ENCODE results near the gene APCDD1. TPM values are rescaled to one million over a fixed set of nuclear protein-coding genes. Genes with fewer than 3 reads are reported as not detected.

The APCDD1 gene
- total RNA-seq, 4 donors from 2014 or later: 5.4 to 18.2 (median 17.0) TPM

GRCh38 chr18:10522574-10522973 lies 68.1 kb downstream of the APCDD1 start:
- no peak overlapping the region for H3K27ac ChIP-seq
- H3K36me3 ChIP-seq: no peaks in the 10 kb centered on the region
- H3K27me3 ChIP-seq: no peaks in the 10 kb centered on the region
- H3K9me3 ChIP-seq: no peaks in the 10 kb centered on the region
- TF ChIP-seq, protein P1, sequence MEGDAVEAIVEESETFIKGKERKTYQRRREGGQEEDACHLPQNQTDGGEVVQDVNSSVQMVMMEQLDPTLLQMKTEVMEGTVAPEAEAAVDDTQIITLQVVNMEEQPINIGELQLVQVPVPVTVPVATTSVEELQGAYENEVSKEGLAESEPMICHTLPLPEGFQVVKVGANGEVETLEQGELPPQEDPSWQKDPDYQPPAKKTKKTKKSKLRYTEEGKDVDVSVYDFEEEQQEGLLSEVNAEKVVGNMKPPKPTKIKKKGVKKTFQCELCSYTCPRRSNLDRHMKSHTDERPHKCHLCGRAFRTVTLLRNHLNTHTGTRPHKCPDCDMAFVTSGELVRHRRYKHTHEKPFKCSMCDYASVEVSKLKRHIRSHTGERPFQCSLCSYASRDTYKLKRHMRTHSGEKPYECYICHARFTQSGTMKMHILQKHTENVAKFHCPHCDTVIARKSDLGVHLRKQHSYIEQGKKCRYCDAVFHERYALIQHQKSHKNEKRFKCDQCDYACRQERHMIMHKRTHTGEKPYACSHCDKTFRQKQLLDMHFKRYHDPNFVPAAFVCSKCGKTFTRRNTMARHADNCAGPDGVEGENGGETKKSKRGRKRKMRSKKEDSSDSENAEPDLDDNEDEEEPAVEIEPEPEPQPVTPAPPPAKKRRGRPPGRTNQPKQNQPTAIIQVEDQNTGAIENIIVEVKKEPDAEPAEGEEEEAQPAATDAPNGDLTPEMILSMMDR (IDR thresholded peaks at IDR 0.05): no peak
- no peak for TF ChIP-seq POLR2A (IDR thresholded peaks at IDR 0.05)
- H3K4me3 ChIP-seq: no peak overlapping the region
- DNase-seq: no peak
- peaks cover 0 to 15% (median 5%) of the 10 kb centered on the region in 4 donors for H3K4me1 ChIP-seq

- TF ChIP-seq, protein P1 (IDR thresholded peaks at IDR 0.05): no peak
- no peak for TF ChIP-seq POLR2A (IDR thresholded peaks at IDR 0.05)
- Histone ChIP-seq H3K4me3 (no peak overlapping the region), H3K36me3 (no peaks in the 10 kb centered on the region), H3K27ac (no peak overlapping the region), H3K9me3 (no peaks in the 10 kb centered on the region), H3K27me3 (no peaks in the 10 kb centered on the region), H3K4me1 (peaks cover 0 to 20% (median 5%) of the 10 kb centered on the region in 4 donors)
- DNase-seq: no peak
Measured at GRCh38 chr18:10523544-10523943, 69.1 kb downstream of the APCDD1 start.

DNA sequence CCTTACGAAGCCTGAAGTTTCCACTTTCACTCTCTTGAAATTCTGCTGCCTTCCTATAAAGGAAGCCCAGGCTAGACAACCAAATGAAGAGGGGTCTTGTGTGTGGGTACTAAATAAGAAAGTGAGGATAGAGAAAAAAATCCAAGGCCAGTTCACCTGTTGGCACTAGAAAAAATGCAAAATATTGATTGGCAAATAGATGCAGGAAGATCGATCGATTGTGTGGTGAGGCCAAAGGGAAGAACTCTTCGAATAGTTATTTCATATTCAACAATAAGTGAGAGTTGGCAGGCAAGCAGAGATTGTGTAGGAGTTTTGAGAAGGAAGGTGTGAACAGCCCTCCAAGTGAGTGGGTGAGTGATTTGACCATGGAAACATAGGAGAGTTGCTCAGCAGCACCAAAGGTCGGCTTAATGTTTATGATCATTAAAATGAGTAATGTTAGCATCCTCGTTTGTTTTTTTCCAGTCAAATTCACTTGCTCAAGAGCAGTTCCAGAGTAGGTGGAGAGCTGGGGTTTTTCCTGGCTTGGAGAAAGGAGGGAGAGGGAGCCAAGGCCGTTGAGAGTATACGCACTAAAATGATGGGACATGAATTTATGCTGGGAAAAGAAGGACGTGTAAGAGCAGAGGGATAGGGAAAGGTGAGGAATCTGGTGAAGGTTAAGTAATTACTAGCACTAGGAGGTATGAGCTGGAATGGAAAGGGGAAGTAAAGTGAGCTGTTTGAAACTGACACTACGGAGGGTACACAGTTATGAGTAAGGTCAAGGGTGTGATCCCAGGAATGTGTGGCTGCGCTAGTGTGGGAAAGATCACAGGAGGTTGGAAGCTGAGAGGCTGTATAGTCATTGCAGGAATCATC lies 70.3 kb downstream of the APCDD1 start:
- peaks cover 0 to 17% (median 7%) of the 10 kb centered on the region in 4 donors for H3K4me1 ChIP-seq
- peak overlapping the region in 3 of 4 donors; percentile 8 to 98 (median 94) for H3K27ac ChIP-seq
- H3K27me3 ChIP-seq: no peaks in the 10 kb centered on the region
- DNase-seq: no peak
- TF ChIP-seq, protein P1 (IDR thresholded peaks at IDR 0.05): no peak
- TF ChIP-seq POLR2A (IDR thresholded peaks at IDR 0.05): no peak
- peak overlapping the region; percentile 78 to 97 (median 85) for H3K4me3 ChIP-seq
- H3K9me3 ChIP-seq: no peaks in the 10 kb centered on the region
- no peaks in the 10 kb centered on the region for H3K36me3 ChIP-seq

DNA sequence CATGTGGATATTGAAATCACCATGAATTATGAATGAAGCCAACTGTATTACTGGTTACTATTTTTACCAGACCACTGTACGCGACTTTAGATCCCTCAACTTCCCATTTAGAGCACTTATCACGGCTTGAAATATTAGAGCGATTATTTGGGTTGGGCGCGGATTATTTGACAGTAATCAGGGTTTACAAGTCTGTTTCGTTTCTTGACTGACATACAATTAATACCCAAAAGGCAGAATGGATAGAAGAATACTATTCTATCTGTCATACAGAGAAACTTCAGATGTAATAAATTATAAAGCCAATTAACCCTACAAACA lies 70.9 kb downstream of the APCDD1 start:
- no peaks in the 10 kb centered on the region for H3K9me3 ChIP-seq
- H3K27ac ChIP-seq: peak overlapping the region in 3 of 4 donors; percentile 90 to 98 (median 94)
- DNase-seq: no peak
- H3K27me3 ChIP-seq: no peaks in the 10 kb centered on the region
- no peak for TF ChIP-seq POLR2A (IDR thresholded peaks at IDR 0.05)
- TF ChIP-seq, protein P1 (IDR thresholded peaks at IDR 0.05): no peak
- no peaks in the 10 kb centered on the region for H3K36me3 ChIP-seq
- H3K4me3 ChIP-seq: peak overlapping the region; percentile 78 to 97 (median 85)
- H3K4me1 ChIP-seq: peaks cover 0 to 17% (median 7%) of the 10 kb centered on the region in 4 donors

DNA sequence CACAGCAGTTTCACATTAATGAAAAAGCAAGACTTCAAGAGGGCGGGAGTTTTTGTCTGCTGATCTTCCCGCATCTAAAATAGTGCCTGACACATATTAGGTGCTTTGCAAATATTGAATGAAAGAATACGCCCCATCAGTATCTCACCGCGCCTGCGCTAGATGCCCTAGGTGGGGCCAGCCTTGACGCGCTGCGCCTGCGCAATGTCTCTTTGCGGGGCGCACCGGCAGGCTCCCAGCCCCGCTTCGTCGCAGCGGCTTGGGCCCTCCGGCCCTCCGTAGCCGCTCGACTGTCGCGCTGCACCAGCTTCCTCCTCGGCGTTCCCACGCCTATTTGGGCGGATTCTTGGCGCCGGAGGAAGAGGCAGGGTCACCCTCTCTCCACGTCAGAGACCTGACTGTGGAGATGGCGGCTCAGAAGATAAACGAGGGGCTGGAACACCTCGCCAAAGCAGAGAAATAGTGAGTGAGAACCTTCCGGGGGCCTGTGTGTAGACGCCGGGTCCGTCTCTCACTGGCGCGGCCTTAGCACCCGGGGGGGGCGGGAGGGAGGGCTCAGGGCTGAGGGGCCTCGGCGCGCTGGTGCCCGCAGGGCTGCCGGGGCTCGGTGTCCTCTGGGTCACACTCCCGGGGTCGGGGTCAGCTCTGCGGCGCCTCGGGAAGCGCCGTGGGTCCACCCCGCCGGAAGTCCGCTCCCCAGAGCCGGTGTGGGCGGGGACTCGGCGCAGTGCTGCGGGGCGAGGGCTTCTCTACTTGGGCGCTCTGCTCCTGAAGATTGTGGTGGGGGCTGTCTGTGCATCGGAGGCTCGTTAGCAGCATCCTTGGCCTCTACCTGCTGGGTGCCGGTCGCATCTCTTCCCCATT lies 71.5 kb downstream of the APCDD1 start, which contains the start of gene NAPG:
Gene NAPG, plus strand, starts transcription at position 331 of the 864 bp plus-strand sequence. Its CDS starts 76 bp downstream, at position 407.
- Histone ChIP-seq H3K27ac (peak within 1 kb of the TSS; percentile 88 to 98 (median 92)), H3K9me3 (no peaks in the 10 kb centered on the region), H3K36me3 (no peaks in the 10 kb centered on the region), H3K27me3 (no peaks in the 10 kb centered on the region), H3K4me3 (peak within 1 kb of the TSS; percentile 78 to 97 (median 85)), H3K4me1 (peaks cover 0 to 17% (median 7%) of the 10 kb centered on the region in 4 donors)
- DNase-seq: peak; percentile 88 to 95 (median 92)
- TF ChIP-seq, protein P1 (IDR thresholded peaks at IDR 0.05): no peak
- peak in 1 of 2 donors; percentile 55 for TF ChIP-seq POLR2A (IDR thresholded peaks at IDR 0.05)
